ENCODE results near the gene ARHGEF2. TPM values are rescaled to one million over a fixed set of nuclear protein-coding genes. Genes with fewer than 3 reads are reported as not detected.

Gene ARHGEF2
- total and polyA plus RNA-seq, 2 donors (not counting 3 experiments of a cell fraction or from before 2014, with no cell fraction given) = 59.2 to 118 TPM

DNA sequence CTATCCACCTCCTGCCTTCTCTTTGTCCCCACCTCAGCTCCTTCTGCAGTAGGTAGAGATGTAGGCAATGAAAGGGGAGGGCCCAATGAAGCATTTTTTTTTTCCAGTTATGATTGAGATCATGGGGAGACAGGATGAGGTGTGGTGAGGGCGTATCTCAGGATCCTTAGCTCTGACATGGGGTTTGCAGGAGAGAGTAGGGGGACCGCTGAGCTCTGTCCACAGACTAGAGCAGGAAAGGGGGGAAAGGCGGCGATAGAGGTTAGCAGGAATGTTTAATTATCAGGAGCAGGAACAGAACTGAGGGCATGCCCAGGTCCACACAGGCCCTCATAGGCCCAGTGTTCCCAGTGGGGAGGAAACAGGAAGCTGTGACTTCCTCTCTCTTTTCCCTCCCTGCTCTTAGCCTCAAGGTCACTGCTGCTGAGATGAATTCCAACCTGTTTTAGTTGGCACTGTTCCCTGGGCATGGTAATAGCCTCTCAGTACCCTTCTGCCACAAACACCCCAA is 37.8 kb downstream of the ARHGEF2 start:
- ChIA-PET CTCF (interaction anchor here (0.8 to 3.8 kb wide), 8 partner anchors 22 to 189 kb away, joined by 3 to 142 read pairs (median 6); partner anchors contain the start of gene ARHGEF2), POLR2A (interaction anchor here (0.7 kb wide), 1 partner anchor 38 kb away, joined by 4 read pairs; the partner anchor contains the start of gene ARHGEF2)
- H3K79me2 ChIP-seq (ENCODE audit: control insufficient read depth, insufficient read depth, low read length) = no peaks in the 10 kb centered on the region
- peak; percentile 100 for FAIRE-seq
- DNase-seq (ENCODE audit: low read depth, low spot score) = peak; percentile 84
- intact Hi-C loops (cut with micrococcal nuclease) = loop anchor here (1.0 kb wide), 2 partner anchors 22 to 113 kb away; partner anchors contain the start of gene UBQLN4
- peak overlapping the region; percentile 87 for H3K4me2 ChIP-seq (ENCODE audit: insufficient read depth, low read length)
- H2AFZ ChIP-seq (ENCODE audit: low read depth, low read length) = no peak overlapping the region
- BruUV-seq (replicated peaks) = TSS peak; percentile 40
- peaks cover 28% of the 10 kb centered on the region for H3K4me1 ChIP-seq (ENCODE audit: control insufficient read depth, extremely low read depth, insufficient read depth, low read length)
- H3K27ac ChIP-seq (ENCODE audit: insufficient read depth, low read depth, low read length) = peak overlapping the region; percentile 90
- peak overlapping the region; percentile 70 for H3K9ac ChIP-seq (replicated peaks; ENCODE audit: extremely low read depth, insufficient read depth, low read length)
- peak overlapping the region in 1 of 3 experiments; percentile 21 for H3K4me3 ChIP-seq (replicated peaks in 1 of 3; ENCODE audit: insufficient read depth in 1 of 3, low read depth in 1 of 3, low read length in 3 of 3)
- H3K9me1 ChIP-seq (replicated peaks; ENCODE audit: control insufficient read depth, extremely low read depth, insufficient read depth, low read length) = no peaks in the 10 kb centered on the region
- no peaks in the 10 kb centered on the region for H4K20me1 ChIP-seq (replicated peaks; ENCODE audit: control insufficient read depth, extremely low read depth, insufficient read depth, low read length)
- TF ChIP-seq POLR2AphosphoS5 (IDR thresholded peaks at IDR 0.05; ENCODE audit: insufficient read depth, low read depth, low read length) (peak; percentile 91), POLR2A (IDR thresholded peaks at IDR 0.05; ENCODE audit: low read depth, low read length) (peak; percentile 87), MYC (IDR thresholded peaks at IDR 0.05; ENCODE audit: low read depth, low read length) (no peak), FOS (IDR thresholded peaks at IDR 0.05; ENCODE audit: borderline replicate concordance, insufficient read depth, low read length) (peak; percentile 5), GATA2 (IDR thresholded peaks at IDR 0.05; ENCODE audit: insufficient read depth, insufficient read length, low read depth, low read length) (no peak), JUN (IDR thresholded peaks at IDR 0.05; ENCODE audit: borderline replicate concordance, insufficient read depth, insufficient read length, low read depth) (peak; percentile 31)
- TF ChIP-seq, protein P1, sequence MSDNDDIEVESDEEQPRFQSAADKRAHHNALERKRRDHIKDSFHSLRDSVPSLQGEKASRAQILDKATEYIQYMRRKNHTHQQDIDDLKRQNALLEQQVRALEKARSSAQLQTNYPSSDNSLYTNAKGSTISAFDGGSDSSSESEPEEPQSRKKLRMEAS (IDR thresholded peaks at IDR 0.05; ENCODE audit: insufficient read depth, insufficient read length) = no peak
- H3K36me3 ChIP-seq (ENCODE audit: control insufficient read depth in 2 of 2, extremely low read depth in 1 of 2, insufficient read depth in 2 of 2, low read length in 2 of 2) = no peaks in the 10 kb centered on the region
- no peaks in the 10 kb centered on the region for H3K27me3 ChIP-seq (ENCODE audit: control insufficient read depth in 2 of 2, insufficient read depth in 2 of 2, low read length in 2 of 2)
- no peaks in the 10 kb centered on the region for H3K9me3 ChIP-seq (replicated peaks; ENCODE audit: control insufficient read depth, insufficient read depth, low read length)
- dilution Hi-C loops (cut with MboI; ENCODE audit: extremely low pct_ligation_motif_present, low sequenced_read_pairs) = no loop called here

All from endothelial cell of umbilical vein (primary cell).